IMR-90 (cell line): ENCODE measurements around the gene ERG. TPM values are rescaled to one million over a fixed set of nuclear protein-coding genes. Genes with fewer than 3 reads are reported as not detected.

Experiments
- ATAC-seq: fragments of 200-7000 bp; cut with Tn5 transposase; 2 replicates; pipeline ENCODE4 v1.9.1; 2020; ENCODE audit warnings: low read depth, mild to moderate bottlenecking, moderate library complexity
- BruUV-seq: library from RNA; stranded (reverse); fragments of 400-500 nt; replicated peaks from 2 replicates; lab custom pipeline; 2021; lab: Mats Ljungman, UMichigan
- CTCF ChIA-PET: fragments of 300-600 bp; formaldehyde crosslinking; extraction: SDS; loops from one replicate; lab custom pipeline; 2021; ENCODE audit warnings: antibody characterized with exemption; lab: Yijun Ruan, JAX
- POLR2A ChIA-PET: fragments of 300-600 bp; sonication (Branson Sonifier 250); formaldehyde crosslinking; loops from one replicate; lab custom pipeline; 2022; ENCODE audit warnings: antibody characterized with exemption; ENCODE audit not compliant: unreplicated experiment; lab: Charles Lee
- DNase-seq: peaks from one replicate; pipeline ENCODE4 v3.0.0; 2013
- H2AFZ ChIP-seq: replicated peaks from 2 replicates; pipeline ENCODE3; 2013; ENCODE audit warnings: low read length, mild to moderate bottlenecking; ENCODE audit not compliant: poor library complexity
- H2AK5ac ChIP-seq: 2 replicates; pipeline ENCODE4 v1.6.1; 2013; ENCODE audit warnings: low read depth, low read length, inconsistent platforms
- H2AK9ac ChIP-seq: replicated peaks from 2 replicates; pipeline ENCODE3; 2013; ENCODE audit warnings: mild to moderate bottlenecking, low read depth, low read length, moderate library complexity; ENCODE audit not compliant: poor library complexity
- H2BK120ac ChIP-seq: 2 replicates; pipeline ENCODE4 v1.6.1; 2013; ENCODE audit warnings: low read depth, low read length, inconsistent platforms
- H2BK15ac ChIP-seq: 3 replicates; pipeline ENCODE4 v1.6.1; 2013; ENCODE audit warnings: low read depth, low read length, inconsistent platforms
- H2BK20ac ChIP-seq: 2 replicates; pipeline ENCODE4 v1.6.1; 2013; ENCODE audit warnings: low read depth, mild to moderate bottlenecking, inconsistent platforms, low read length, moderate library complexity
- H2BK5ac ChIP-seq: 2 replicates; pipeline ENCODE4 v1.6.1; 2013; ENCODE audit warnings: mild to moderate bottlenecking, low read depth, low read length, inconsistent platforms; ENCODE audit not compliant: poor library complexity, severe bottlenecking
- H3K14ac ChIP-seq: replicated peaks from 2 replicates; pipeline ENCODE4 v1.6.1; 2013; ENCODE audit warnings: low read depth, low read length, inconsistent platforms
- H3K18ac ChIP-seq: 2 replicates; pipeline ENCODE4 v1.6.1; 2013; ENCODE audit warnings: low read depth, low read length, control low read depth
- H3K23ac ChIP-seq: 2 replicates; pipeline ENCODE4 v1.6.1; 2013; ENCODE audit warnings: low read depth, low read length, inconsistent platforms
- H3K27ac ChIP-seq: 2 replicates; pipeline ENCODE4 v1.5.1; 2013; ENCODE audit warnings: mild to moderate bottlenecking, control low read depth, low read length; ENCODE audit not compliant: insufficient read depth
- H3K27me3 ChIP-seq: 2 replicates; pipeline ENCODE4 v1.6.1; 2013; ENCODE audit warnings: low read length; ENCODE audit not compliant: control insufficient read depth, insufficient read depth
- H3K36me3 ChIP-seq: 2 replicates; pipeline ENCODE4 v1.6.1; 2013; ENCODE audit warnings: low read length, mixed read lengths; ENCODE audit not compliant: control insufficient read depth, insufficient read depth
- H3K4ac ChIP-seq: 2 replicates; pipeline ENCODE4 v1.6.1; 2013; ENCODE audit warnings: low read depth, low read length, inconsistent platforms
- H3K4me1 ChIP-seq: 2 replicates; pipeline ENCODE4 v1.6.1; 2013; ENCODE audit warnings: low read length, mixed read lengths; ENCODE audit not compliant: control insufficient read depth, insufficient read depth
- H3K4me2 ChIP-seq: 2 replicates; pipeline ENCODE4 v1.6.1; 2013; ENCODE audit warnings: low read depth, mild to moderate bottlenecking, control low read depth, low read length, moderate library complexity
- H3K4me3 ChIP-seq: 2 replicates; pipeline ENCODE4 v1.5.1; 2013; ENCODE audit warnings: low read depth, mild to moderate bottlenecking, control low read depth, low read length, moderate library complexity; ENCODE audit not compliant: insufficient read depth
- H3K56ac ChIP-seq: 2 replicates; pipeline ENCODE4 v1.6.1; 2013; ENCODE audit warnings: low read length, inconsistent platforms; ENCODE audit not compliant: insufficient read depth; ENCODE audit errors: extremely low read depth
- H3K79me1 ChIP-seq, 2 experiments: 2 replicates each; pipeline ENCODE4 v1.6.1; 2013; ENCODE audit warnings: low read length in 2 of 2, inconsistent platforms in 1 of 2, low read depth in 1 of 2
- H3K9ac ChIP-seq: 2 replicates; pipeline ENCODE4 v1.6.1; 2013; ENCODE audit warnings: low read depth, low read length, control low read depth
- H3K9me1 ChIP-seq: 2 replicates; pipeline ENCODE4 v1.6.1; 2013; ENCODE audit warnings: low read length, inconsistent platforms; ENCODE audit not compliant: insufficient read depth
- H3K9me3 ChIP-seq: 2 replicates; pipeline ENCODE4 v1.6.1; 2013; ENCODE audit warnings: low read length; ENCODE audit not compliant: control insufficient read depth, insufficient read depth
- H4K20me1 ChIP-seq: 2 replicates; pipeline ENCODE4 v1.6.1; 2013; ENCODE audit warnings: low read length, inconsistent platforms; ENCODE audit not compliant: insufficient read depth
- H4K5ac ChIP-seq: 2 replicates; pipeline ENCODE4 v1.6.1; 2013; ENCODE audit warnings: mild to moderate bottlenecking, low read depth, low read length, control low read depth
- H4K8ac ChIP-seq, 2 experiments: 2 replicates each; pipeline ENCODE4 v1.6.1; 2013; ENCODE audit warnings: low read depth in 2 of 2, low read length in 2 of 2, control low read depth in 1 of 2, inconsistent platforms in 1 of 2
- H4K91ac ChIP-seq: 2 replicates; pipeline ENCODE4 v1.6.1; 2013; ENCODE audit warnings: low read depth, low read length, inconsistent platforms; ENCODE audit not compliant: insufficient read depth
- BHLHE40 ChIP-seq: fragments of 150-350 bp; IDR thresholded peaks from 2 replicates; pipeline ENCODE4 v1.6.1; 2016; ENCODE audit warnings: mild to moderate bottlenecking, low read depth, low read length
- CHD1 ChIP-seq: IDR thresholded peaks from 2 replicates; pipeline ENCODE4 v1.6.1; 2012; ENCODE audit warnings: low read depth, low read length, improper control_type of control experiment
- MAFK ChIP-seq: IDR thresholded peaks from 2 replicates; pipeline ENCODE4 v1.6.1; 2012; ENCODE audit warnings: low read depth, low read length, improper control_type of control experiment
- MAZ ChIP-seq: IDR thresholded peaks from 2 replicates; pipeline ENCODE4 v1.6.1; 2012; ENCODE audit warnings: low read depth, mild to moderate bottlenecking, low read length, improper control_type of control experiment, moderate library complexity, borderline replicate concordance
- POLR2A ChIP-seq: IDR thresholded peaks from 2 replicates; pipeline ENCODE4 v1.6.1; 2012; ENCODE audit warnings: mild to moderate bottlenecking, low read depth, low read length
- WGBS, 2 experiments: methylation state at CpG; one replicate each; pipeline versions ENCODE4 v1.1.5 to v1.1.7; 2013; ENCODE audit warnings: missing lambda C conversion rate in 2 of 2; ENCODE audit not compliant: insufficient read length in 1 of 2; ENCODE audit errors: extremely low coverage in 2 of 2; 5-methylcytosine and 5-hydroxymethylcytosine counted together
- dilution Hi-C: fragments of 300-500 bp; cut with HindIII; formaldehyde crosslinking; loops from one replicate; pipeline ENCODE4 v1.14.3; 2018; ENCODE audit warnings: low sequenced_read_pairs; ENCODE audit not compliant: unreplicated experiment
- in situ Hi-C: fragments of 300-500 bp; cut with MboI; formaldehyde crosslinking; loops from 3 replicates; pipeline ENCODE4 v1.14.3; 2019; ENCODE audit warnings: low sequenced_read_pairs, inconsistent platforms, mixed read lengths
- intact Hi-C: fragments of 100-400 bp; cut with micrococcal nuclease; formaldehyde crosslinking; loops from 2 replicates; pipeline ENCODE4 v1.10.0; 2022
- polyA plus RNA-seq, 3 experiments: library from polyadenylated mRNA; depleted of rRNA; stranded (reverse); fragments of >200 nt; gene quantifications; 2 replicates each; pipeline ENCODE4 v1.2.3, GENCODE V29; 2012; ENCODE audit warnings: low replicate concordance in 1 of 3
- total RNA-seq: library from RNA; depleted of rRNA; stranded (reverse); fragments of >200 nt; gene quantifications from 2 replicates; pipeline ENCODE4 v1.2.3, GENCODE V29; 2012
- TF ChIP-seq, protein P1 (sequence below): fragments of 150-350 bp; IDR thresholded peaks from 2 replicates; pipeline ENCODE4 v1.6.1; 2017; ENCODE audit warnings: mild to moderate bottlenecking, antibody characterized with exemption, low read length, low read depth
- TF ChIP-seq, protein P2 (sequence below): fragments of 150-350 bp; IDR thresholded peaks from 2 replicates; pipeline ENCODE4 v1.6.1; 2016; ENCODE audit warnings: low read depth, mild to moderate bottlenecking, low read length, moderate library complexity, borderline replicate concordance

Gene ERG
- total and polyA plus RNA-seq, 2 of the 4 experiments (the other 2 are of a cell fraction) = not detected

DNA sequence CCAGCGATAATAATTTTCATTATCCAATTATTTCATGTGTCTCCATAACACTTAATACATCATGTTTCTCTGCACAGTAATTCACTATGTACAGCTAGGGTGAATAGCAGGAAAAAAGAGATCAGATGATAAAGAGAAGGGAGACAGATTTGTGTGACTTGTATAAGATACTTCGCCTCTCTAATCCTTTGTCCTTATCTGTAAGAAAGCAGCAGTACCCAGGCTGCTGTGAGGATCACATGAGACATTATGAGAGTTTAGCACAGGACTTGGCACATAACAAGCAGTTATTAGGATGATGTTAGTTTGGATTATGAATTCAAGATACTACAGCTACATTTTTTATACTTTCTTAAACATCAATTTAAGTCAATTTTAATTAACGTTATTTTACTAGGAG is 6.3 kb downstream of the ERG start:
- no peak overlapping the region for H3K23ac ChIP-seq
- H3K4me2 ChIP-seq = no peak overlapping the region
- POLR2A ChIA-PET = no interaction called here
- no peak overlapping the region for H4K5ac ChIP-seq
- H3K4me1 ChIP-seq = no peaks in the 10 kb centered on the region
- H3K9me3 ChIP-seq = no peaks in the 10 kb centered on the region
- no peaks in the 10 kb centered on the region for H3K36me3 ChIP-seq
- H2AK9ac ChIP-seq = no peak overlapping the region
- ATAC-seq (no peak), DNase-seq (no peak)
- no peak overlapping the region for H3K27ac ChIP-seq
- dilution Hi-C loops (no loop called here), intact Hi-C loops (no loop called here), in situ Hi-C loops (no loop called here)
- no peak overlapping the region for H4K91ac ChIP-seq
- no peak overlapping the region for H2BK5ac ChIP-seq
- no peak overlapping the region for H3K4ac ChIP-seq
- no peaks in the 10 kb centered on the region for H3K79me1 ChIP-seq
- no CpG with 5 or more reads among the region's 3 CpGs for WGBS, 2 experiments
- no peak overlapping the region for H4K8ac ChIP-seq
- H3K9ac ChIP-seq = no peak overlapping the region
- H2BK20ac ChIP-seq = no peak overlapping the region
- no peak overlapping the region for H3K14ac ChIP-seq
- H3K9me1 ChIP-seq = no peaks in the 10 kb centered on the region
- TF ChIP-seq MAZ = no peak
- no peak for TF ChIP-seq CHD1
- TF ChIP-seq BHLHE40 = no peak
- TF ChIP-seq, protein P1, sequence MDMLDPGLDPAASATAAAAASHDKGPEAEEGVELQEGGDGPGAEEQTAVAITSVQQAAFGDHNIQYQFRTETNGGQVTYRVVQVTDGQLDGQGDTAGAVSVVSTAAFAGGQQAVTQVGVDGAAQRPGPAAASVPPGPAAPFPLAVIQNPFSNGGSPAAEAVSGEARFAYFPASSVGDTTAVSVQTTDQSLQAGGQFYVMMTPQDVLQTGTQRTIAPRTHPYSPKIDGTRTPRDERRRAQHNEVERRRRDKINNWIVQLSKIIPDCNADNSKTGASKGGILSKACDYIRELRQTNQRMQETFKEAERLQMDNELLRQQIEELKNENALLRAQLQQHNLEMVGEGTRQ = no peak
- TF ChIP-seq POLR2A = no peak
- no peak for TF ChIP-seq MAFK
- TF ChIP-seq, protein P2, sequence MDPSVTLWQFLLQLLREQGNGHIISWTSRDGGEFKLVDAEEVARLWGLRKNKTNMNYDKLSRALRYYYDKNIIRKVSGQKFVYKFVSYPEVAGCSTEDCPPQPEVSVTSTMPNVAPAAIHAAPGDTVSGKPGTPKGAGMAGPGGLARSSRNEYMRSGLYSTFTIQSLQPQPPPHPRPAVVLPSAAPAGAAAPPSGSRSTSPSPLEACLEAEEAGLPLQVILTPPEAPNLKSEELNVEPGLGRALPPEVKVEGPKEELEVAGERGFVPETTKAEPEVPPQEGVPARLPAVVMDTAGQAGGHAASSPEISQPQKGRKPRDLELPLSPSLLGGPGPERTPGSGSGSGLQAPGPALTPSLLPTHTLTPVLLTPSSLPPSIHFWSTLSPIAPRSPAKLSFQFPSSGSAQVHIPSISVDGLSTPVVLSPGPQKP = no peak
- H4K20me1 ChIP-seq = no peaks in the 10 kb centered on the region
- BruUV-seq = no TSS peak
- CTCF ChIA-PET = no interaction called here
- no peak overlapping the region for H2BK120ac ChIP-seq
- no peak overlapping the region for H3K56ac ChIP-seq
- peaks cover 28% of the 10 kb centered on the region for H3K27me3 ChIP-seq
- no peak overlapping the region for H2AFZ ChIP-seq
- no peak overlapping the region for H2BK15ac ChIP-seq
- no peak overlapping the region for H2AK5ac ChIP-seq
- H3K18ac ChIP-seq = no peak overlapping the region
- H3K4me3 ChIP-seq = no peak overlapping the region
